Measurements from ENCODE around the gene PLSCR3. TPM values are rescaled to one million over a fixed set of nuclear protein-coding genes. Genes with fewer than 3 reads are reported as not detected.

Gene PLSCR3
- total and polyA plus RNA-seq, 10 donors, result 31.3 to 63.2 (median 46.1) TPM

- WGBS, 5 donors, result 56 to 81% (median 75%) methylated on average over 3 to 6 of the region's 6 CpGs
- peaks cover 0 to 7% (median 0%) of the 10 kb centered on the region in 6 donors for H3K36me3 ChIP-seq
- intact Hi-C loops (cut with DNase I; ENCODE audit: low total_unique reads), result no loop called here
- TF ChIP-seq POLR2A (IDR thresholded peaks at IDR 0.05), result no peak
- no peak for TF ChIP-seq POLR2AphosphoS5 (IDR thresholded peaks at IDR 0.05)
- TF ChIP-seq CTCF (IDR thresholded peaks at IDR 0.05 in 8 of 11, conservative IDR thresholded peaks at IDR 0.05 in 3 of 11), result no peak
- H3K4me1 ChIP-seq, result peaks cover 0 to under 1% (median 0%) of the 10 kb centered on the region in 6 donors
- DNase-seq, result no peak
- peak overlapping the region in 5 of 8 donors; percentile 5 to 33 (median 23) for H3K27ac ChIP-seq
- H3K4me3 ChIP-seq, result no peak overlapping the region
- no peaks in the 10 kb centered on the region for H3K9me3 ChIP-seq
- peaks cover 0 to 6% (median 0%) of the 10 kb centered on the region in 7 donors for H3K27me3 ChIP-seq (replicated peaks in 1 of 7)
Observed at GRCh38 chr17:7413346-7413985, 19.1 kb upstream of the PLSCR3 start.

- Histone ChIP-seq H3K9me3 (no peaks in the 10 kb centered on the region), H3K4me3 (no peak overlapping the region), H3K36me3 (no peaks in the 10 kb centered on the region), H3K27me3 (replicated peaks in 1 of 7) (peaks cover 0 to 14% (median 0%) of the 10 kb centered on the region in 7 donors), H3K4me1 (peaks cover 0 to 10% (median 0%) of the 10 kb centered on the region in 6 donors), H3K27ac (no peak overlapping the region)
- intact Hi-C loops (cut with DNase I; ENCODE audit: low total_unique reads), result no loop called here
- no peak for TF ChIP-seq POLR2A (IDR thresholded peaks at IDR 0.05)
- no peak for TF ChIP-seq POLR2AphosphoS5 (IDR thresholded peaks at IDR 0.05)
- no peak for TF ChIP-seq CTCF (IDR thresholded peaks at IDR 0.05 in 8 of 11, conservative IDR thresholded peaks at IDR 0.05 in 3 of 11)
- 89 to 98% (median 94%) methylated on average over 5 to 8 of the region's 8 CpGs for WGBS, 5 donors
- DNase-seq, result no peak
Observed at GRCh38 chr17:7411427-7411750, 17.1 kb upstream of the PLSCR3 start.

- Histone ChIP-seq H3K36me3 (no peaks in the 10 kb centered on the region), H3K4me1 (peaks cover 0 to 11% (median 2%) of the 10 kb centered on the region in 6 donors), H3K27me3 (replicated peaks in 1 of 7) (peaks cover 0 to 16% (median 0%) of the 10 kb centered on the region in 7 donors), H3K27ac (no peak overlapping the region), H3K4me3 (no peak overlapping the region), H3K9me3 (no peaks in the 10 kb centered on the region)
- WGBS, 5 donors, result 86 to 93% (median 90%) methylated on average over 25 of the region's 25 CpGs
- TF ChIP-seq POLR2AphosphoS5 (IDR thresholded peaks at IDR 0.05) (no peak), CTCF (IDR thresholded peaks at IDR 0.05 in 8 of 11, conservative IDR thresholded peaks at IDR 0.05 in 3 of 11) (no peak)
- intact Hi-C loops (cut with DNase I; ENCODE audit: low total_unique reads), result no loop called here
- DNase-seq, result no peak
Observed at GRCh38 chr17:7410634-7411426, 16.5 kb upstream of the PLSCR3 start.

- no peak overlapping the region for H3K4me3 ChIP-seq
- 87 to 98% (median 93%) methylated on average over 6 of the region's 6 CpGs for WGBS, 5 donors
- H3K4me1 ChIP-seq, result peaks cover 0 to 22% (median 9%) of the 10 kb centered on the region in 6 donors
- no peak for TF ChIP-seq CTCF (IDR thresholded peaks at IDR 0.05 in 8 of 11, conservative IDR thresholded peaks at IDR 0.05 in 3 of 11)
- no peak for TF ChIP-seq POLR2AphosphoS5 (IDR thresholded peaks at IDR 0.05)
- no peak for TF ChIP-seq POLR2A (IDR thresholded peaks at IDR 0.05)
- H3K27me3 ChIP-seq (replicated peaks in 1 of 7), result peaks cover 0 to 27% (median 7%) of the 10 kb centered on the region in 7 donors
- intact Hi-C loops (cut with DNase I; ENCODE audit: low total_unique reads), result no loop called here
- no peak overlapping the region for H3K27ac ChIP-seq
- H3K36me3 ChIP-seq, result no peaks in the 10 kb centered on the region
- H3K9me3 ChIP-seq, result no peaks in the 10 kb centered on the region
- no peak for DNase-seq
Observed at GRCh38 chr17:7409716-7410115, 15.4 kb upstream of the PLSCR3 start.
